Measurements from ENCODE around the gene OXSR1. TPM values are rescaled to one million over a fixed set of nuclear protein-coding genes. Genes with fewer than 3 reads are reported as not detected.

The OXSR1 gene
- total RNA-seq, 1 donor from 2014 or later, result 36.0 TPM

DNA sequence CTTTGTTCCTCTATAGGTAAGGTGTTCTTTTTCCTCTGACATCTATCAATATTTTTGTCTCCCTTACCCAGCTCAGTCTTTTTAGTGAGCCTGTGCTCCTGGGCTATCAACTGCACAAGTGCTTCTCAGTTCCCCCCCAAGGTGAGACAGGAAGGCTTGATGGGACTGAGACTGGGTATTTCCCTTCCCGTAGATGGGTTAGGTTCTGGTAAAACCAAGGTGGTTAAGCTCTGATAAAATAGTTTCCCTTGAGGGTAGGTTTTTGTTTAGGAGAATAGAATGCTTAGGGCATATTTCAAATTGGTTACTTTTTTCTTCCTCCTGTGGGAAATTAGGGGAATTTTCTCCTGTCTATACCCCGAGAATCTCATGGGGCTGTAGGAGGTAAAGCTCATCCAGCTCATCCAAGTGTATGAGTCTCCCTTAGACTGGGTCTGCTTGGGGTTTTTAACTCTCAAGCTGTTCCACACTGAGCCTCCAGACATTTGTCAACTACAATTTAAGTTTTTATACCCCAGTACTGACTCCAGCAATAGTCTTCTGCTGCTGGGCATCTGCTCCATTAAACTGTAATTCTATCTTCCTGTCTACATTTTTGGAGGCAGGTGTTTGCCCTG lies 44.9 kb downstream of the OXSR1 start:
- Mint-ChIP-seq H3K27me3 (ENCODE audit: unreplicated experiment) (no peaks in the 10 kb centered on the region), H3K4me1 (ENCODE audit: unreplicated experiment) (peaks cover 16% of the 10 kb centered on the region), H3K9me3 (ENCODE audit: unreplicated experiment) (no peaks in the 10 kb centered on the region), H3K36me3 (ENCODE audit: low read depth, unreplicated experiment) (peaks cover 3% of the 10 kb centered on the region), H3K4me3 (ENCODE audit: unreplicated experiment) (no peak overlapping the region), H3K27ac (ENCODE audit: unreplicated experiment) (no peak overlapping the region)
- DNase-seq (ENCODE audit: low spot score), result no peak
- TF ChIP-seq, protein P1, sequence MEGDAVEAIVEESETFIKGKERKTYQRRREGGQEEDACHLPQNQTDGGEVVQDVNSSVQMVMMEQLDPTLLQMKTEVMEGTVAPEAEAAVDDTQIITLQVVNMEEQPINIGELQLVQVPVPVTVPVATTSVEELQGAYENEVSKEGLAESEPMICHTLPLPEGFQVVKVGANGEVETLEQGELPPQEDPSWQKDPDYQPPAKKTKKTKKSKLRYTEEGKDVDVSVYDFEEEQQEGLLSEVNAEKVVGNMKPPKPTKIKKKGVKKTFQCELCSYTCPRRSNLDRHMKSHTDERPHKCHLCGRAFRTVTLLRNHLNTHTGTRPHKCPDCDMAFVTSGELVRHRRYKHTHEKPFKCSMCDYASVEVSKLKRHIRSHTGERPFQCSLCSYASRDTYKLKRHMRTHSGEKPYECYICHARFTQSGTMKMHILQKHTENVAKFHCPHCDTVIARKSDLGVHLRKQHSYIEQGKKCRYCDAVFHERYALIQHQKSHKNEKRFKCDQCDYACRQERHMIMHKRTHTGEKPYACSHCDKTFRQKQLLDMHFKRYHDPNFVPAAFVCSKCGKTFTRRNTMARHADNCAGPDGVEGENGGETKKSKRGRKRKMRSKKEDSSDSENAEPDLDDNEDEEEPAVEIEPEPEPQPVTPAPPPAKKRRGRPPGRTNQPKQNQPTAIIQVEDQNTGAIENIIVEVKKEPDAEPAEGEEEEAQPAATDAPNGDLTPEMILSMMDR (IDR thresholded peaks at IDR 0.05; ENCODE audit: unreplicated experiment), result no peak

DNA sequence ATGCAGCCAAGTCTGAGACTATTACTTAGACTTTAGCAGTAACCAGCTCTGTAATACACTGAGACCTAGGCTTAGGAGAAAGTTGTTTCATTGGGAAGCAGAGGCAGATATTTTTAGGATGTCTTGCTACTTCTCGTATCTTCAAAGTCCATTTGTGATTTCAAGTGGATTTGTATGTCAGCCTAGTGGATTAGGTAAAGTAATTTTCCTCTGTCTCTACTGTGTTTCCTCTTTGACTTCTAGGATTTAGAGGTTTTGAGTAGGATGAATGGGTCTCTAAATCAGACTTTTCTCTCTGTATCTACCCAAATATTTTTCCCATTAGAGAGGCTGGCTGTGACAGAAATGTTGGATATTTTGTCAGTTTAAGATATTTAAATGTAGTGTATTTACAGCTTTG lies 46.8 kb downstream of the OXSR1 start:
- DNase-seq (ENCODE audit: low spot score), result no peak
- Mint-ChIP-seq H3K9me3 (ENCODE audit: unreplicated experiment) (no peaks in the 10 kb centered on the region), H3K27me3 (ENCODE audit: unreplicated experiment) (no peaks in the 10 kb centered on the region), H3K27ac (ENCODE audit: unreplicated experiment) (no peak overlapping the region), H3K36me3 (ENCODE audit: low read depth, unreplicated experiment) (no peaks in the 10 kb centered on the region), H3K4me3 (ENCODE audit: unreplicated experiment) (no peak overlapping the region), H3K4me1 (ENCODE audit: unreplicated experiment) (peaks cover 12% of the 10 kb centered on the region)
- TF ChIP-seq, protein P1 (IDR thresholded peaks at IDR 0.05; ENCODE audit: unreplicated experiment), result no peak

DNA sequence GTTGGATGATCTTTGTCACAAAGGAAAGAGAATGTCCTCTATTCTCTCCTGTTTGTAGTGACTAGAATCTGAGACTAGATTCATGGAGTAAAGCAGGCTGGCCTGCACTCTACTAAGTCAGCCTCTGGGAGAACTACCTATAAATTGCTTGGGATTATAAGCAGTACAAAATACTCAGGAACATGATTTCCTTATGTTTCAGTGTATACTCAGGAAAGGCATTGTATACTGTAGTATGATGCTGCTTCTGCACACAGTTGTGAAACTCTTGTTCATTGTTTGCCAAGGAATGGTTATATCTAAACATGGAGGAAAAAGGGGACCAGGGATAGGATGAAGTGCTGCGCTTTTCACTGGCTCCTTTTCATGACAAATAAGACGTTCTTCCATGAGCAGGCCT lies 49.2 kb downstream of the OXSR1 start:
- no peak for DNase-seq (ENCODE audit: low spot score)
- Mint-ChIP-seq H3K9me3 (ENCODE audit: unreplicated experiment) (no peaks in the 10 kb centered on the region), H3K27ac (ENCODE audit: unreplicated experiment) (no peak overlapping the region), H3K27me3 (ENCODE audit: unreplicated experiment) (no peaks in the 10 kb centered on the region), H3K4me3 (ENCODE audit: unreplicated experiment) (no peak overlapping the region), H3K4me1 (ENCODE audit: unreplicated experiment) (peaks cover 9% of the 10 kb centered on the region), H3K36me3 (ENCODE audit: low read depth, unreplicated experiment) (no peaks in the 10 kb centered on the region)
- TF ChIP-seq, protein P1 (IDR thresholded peaks at IDR 0.05; ENCODE audit: unreplicated experiment), result no peak

DNA sequence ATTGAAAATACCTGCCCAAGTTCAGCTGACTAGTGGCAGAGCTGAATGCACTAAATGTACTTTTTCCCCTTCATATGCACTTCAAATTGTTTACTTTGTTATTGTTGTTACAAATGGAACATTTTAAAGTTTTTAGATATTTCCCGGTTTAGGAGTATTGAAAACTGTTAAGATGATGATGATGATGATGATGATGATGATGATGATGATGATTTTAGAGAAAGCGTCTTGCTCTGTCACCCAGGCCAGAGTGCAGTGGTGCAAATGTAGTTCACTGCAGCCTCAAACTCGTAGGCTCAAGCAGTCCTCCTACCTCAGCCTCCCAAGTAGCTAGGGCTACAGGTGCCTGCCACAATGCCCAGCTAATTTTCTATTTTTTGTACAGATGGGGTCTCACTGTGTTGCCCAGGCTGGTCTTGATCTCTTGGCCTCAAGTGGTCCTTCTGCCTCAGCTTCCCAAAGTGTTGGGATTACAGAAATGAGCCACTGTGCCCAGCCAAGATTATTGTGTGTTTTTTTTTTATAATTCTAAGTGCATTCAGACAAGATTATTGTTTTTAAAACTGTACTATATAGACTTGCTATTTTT lies 54.4 kb downstream of the OXSR1 start:
- H3K4me1 Mint-ChIP-seq (ENCODE audit: unreplicated experiment), result peaks cover 4% of the 10 kb centered on the region
- TF ChIP-seq, protein P1 (IDR thresholded peaks at IDR 0.05; ENCODE audit: unreplicated experiment), result no peak
- H3K27ac Mint-ChIP-seq (ENCODE audit: unreplicated experiment), result no peak overlapping the region
- H3K9me3 Mint-ChIP-seq (ENCODE audit: unreplicated experiment), result no peaks in the 10 kb centered on the region
- no peak overlapping the region for H3K4me3 Mint-ChIP-seq (ENCODE audit: unreplicated experiment)
- peaks cover 3% of the 10 kb centered on the region for H3K36me3 Mint-ChIP-seq (ENCODE audit: low read depth, unreplicated experiment)
- DNase-seq (ENCODE audit: low spot score), result no peak
- no peaks in the 10 kb centered on the region for H3K27me3 Mint-ChIP-seq (ENCODE audit: unreplicated experiment)

DNA sequence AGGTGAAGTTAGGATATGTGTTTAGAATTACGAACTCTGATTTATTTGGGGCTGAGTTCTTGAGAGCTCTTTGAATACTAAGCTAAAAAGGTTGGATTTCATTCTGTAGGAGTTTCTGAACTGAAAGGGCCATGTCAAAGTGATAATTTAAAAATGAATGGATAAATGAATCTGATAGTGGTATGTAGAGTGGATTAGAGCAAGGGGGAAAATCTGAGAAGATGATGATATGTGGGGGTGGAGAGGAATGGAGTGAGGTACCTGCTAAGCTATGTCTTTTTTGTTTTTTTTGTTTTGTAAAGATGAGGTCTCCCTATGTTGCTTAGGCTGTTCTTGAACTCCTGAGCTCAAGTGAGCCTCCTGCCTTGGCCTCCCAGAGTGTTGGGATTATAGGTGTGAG lies 55.7 kb downstream of the OXSR1 start:
- DNase-seq (ENCODE audit: low spot score), result no peak
- Mint-ChIP-seq H3K27ac (ENCODE audit: unreplicated experiment) (no peak overlapping the region), H3K9me3 (ENCODE audit: unreplicated experiment) (no peaks in the 10 kb centered on the region), H3K27me3 (ENCODE audit: unreplicated experiment) (no peaks in the 10 kb centered on the region), H3K36me3 (ENCODE audit: low read depth, unreplicated experiment) (peaks cover 3% of the 10 kb centered on the region), H3K4me3 (ENCODE audit: unreplicated experiment) (no peak overlapping the region), H3K4me1 (ENCODE audit: unreplicated experiment) (peaks cover 4% of the 10 kb centered on the region)
- TF ChIP-seq, protein P1 (IDR thresholded peaks at IDR 0.05; ENCODE audit: unreplicated experiment), result no peak

Measured in endothelial cell (in vitro differentiated cells).